HepG2 (cell line): ENCODE results near the gene YJEFN3. TPM values are rescaled to one million over a fixed set of nuclear protein-coding genes. Genes with fewer than 3 reads are reported as not detected.
A peak's percentile ranks its signal among the peaks of the same experiment; 100 is the strongest.

Experiments
- CHD4 ChIP-seq: fragments of 200-600 bp; sonication (generic); IDR thresholded peaks from 2 replicates; pipeline ENCODE4 v1.7.0; 2017; ENCODE audit warnings: mild to moderate bottlenecking, low read length, borderline replicate concordance
- HNF4A ChIP-seq: sonication (generic); formaldehyde crosslinking; IDR thresholded peaks from 2 replicates; pipeline ENCODE4 v1.4.0; 2020; ENCODE audit warnings: missing genetic modification reagents
- HNRNPK ChIP-seq: fragments of 200-400 bp; formaldehyde crosslinking; IDR thresholded peaks from 2 replicates; pipeline ENCODE4 v1.6.1; 2018; ENCODE audit warnings: low read length, low read depth, moderate library complexity, mild to moderate bottlenecking; ENCODE audit not compliant: poor library complexity, severe bottlenecking
- JUNB ChIP-seq: sonication (generic); formaldehyde crosslinking; IDR thresholded peaks from 2 replicates; pipeline ENCODE4 v1.8.0; 2022; ENCODE audit warnings: missing genetic modification reagents, mild to moderate bottlenecking, borderline replicate concordance
- MLLT10 ChIP-seq: sonication (generic); formaldehyde crosslinking; IDR thresholded peaks from 2 replicates; pipeline ENCODE4 v1.4.0; 2020; ENCODE audit warnings: missing genetic modification reagents
- NCOA1 ChIP-seq: sonication (generic); formaldehyde crosslinking; IDR thresholded peaks from 2 replicates; pipeline ENCODE4 v1.9.0; 2021; ENCODE audit warnings: missing genetic modification reagents
- NFKBIZ ChIP-seq: IDR thresholded peaks from 2 replicates; pipeline ENCODE4 v1.6.1; 2018; ENCODE audit warnings: missing genetic modification reagents, missing compliant biosample characterization
- PCBP2 ChIP-seq: fragments of 200-400 bp; formaldehyde crosslinking; optimal IDR thresholded peaks from 2 replicates; pipeline ENCODE3; 2018; ENCODE audit warnings: low read length, low read depth; ENCODE audit not compliant: poor library complexity, severe bottlenecking
- POGZ ChIP-seq: sonication (generic); formaldehyde crosslinking; IDR thresholded peaks from 2 replicates; pipeline ENCODE4 v1.4.0; 2020; ENCODE audit warnings: mild to moderate bottlenecking, missing genetic modification reagents
- SRSF9 ChIP-seq: fragments of 200-400 bp; formaldehyde crosslinking; IDR thresholded peaks from 2 replicates; pipeline ENCODE4 v1.6.1; 2018; ENCODE audit warnings: borderline replicate concordance, mild to moderate bottlenecking, low read depth, low read length; ENCODE audit not compliant: insufficient read depth, poor library complexity, severe bottlenecking
- ZNF253 ChIP-seq: sonication (generic); formaldehyde crosslinking; IDR thresholded peaks from 2 replicates; pipeline ENCODE4 v1.8.0; 2022; ENCODE audit warnings: mild to moderate bottlenecking, missing genetic modification reagents, borderline replicate concordance
- ZNF30 ChIP-seq: sonication (generic); formaldehyde crosslinking; IDR thresholded peaks from 2 replicates; pipeline ENCODE4 v1.5.0; 2020; ENCODE audit warnings: mild to moderate bottlenecking, missing genetic modification reagents
- ZNF326 ChIP-seq: sonication (generic); formaldehyde crosslinking; IDR thresholded peaks from 2 replicates; pipeline ENCODE4 v1.4.0; 2020; ENCODE audit warnings: missing genetic modification reagents, borderline replicate concordance
- ZNF343 ChIP-seq: sonication (generic); formaldehyde crosslinking; IDR thresholded peaks from 2 replicates; pipeline ENCODE4 v1.4.0; 2020; ENCODE audit warnings: mild to moderate bottlenecking, missing genetic modification reagents
- ZNF549 ChIP-seq: sonication (generic); formaldehyde crosslinking; IDR thresholded peaks from 2 replicates; pipeline ENCODE4 v1.5.0; 2020; ENCODE audit warnings: missing genetic modification reagents
- ZNF614 ChIP-seq: IDR thresholded peaks from 2 replicates; pipeline ENCODE4 v1.6.1; 2018; ENCODE audit warnings: missing biosample characterization, missing genetic modification reagents, inconsistent platforms, borderline replicate concordance
- ZNF816 ChIP-seq: sonication (generic); formaldehyde crosslinking; IDR thresholded peaks from 2 replicates; pipeline ENCODE4 v1.8.0; 2022; ENCODE audit warnings: missing genetic modification reagents, mild to moderate bottlenecking, borderline replicate concordance
- polyA plus RNA-seq, 8 experiments: library from polyadenylated mRNA; depleted of rRNA in 3 of 8; stranded (reverse) in 7 of 8; unstranded in 1 of 8; fragments of >200 nt; fragmentation: Illumina TruSeq in 4 of 8; extraction: Trizol in 4 of 8; gene quantifications; 2 replicates each; pipeline versions ENCODE4 v1.2.1 to v1.2.3, GENCODE V29; 2011 to 2016; ENCODE audit warnings: low read depth in 4 of 8, missing spikeins in 1 of 8, mixed read lengths in 1 of 8; ENCODE audit not compliant: insufficient read depth in 1 of 8
- total RNA-seq, 5 experiments: library from RNA; depleted of rRNA; stranded (reverse); fragments of >200 nt; fragmentation: Illumina TruSeq; extraction: Trizol; gene quantifications; 2 replicates each; pipeline ENCODE4 v1.2.3, GENCODE V29; 2016; ENCODE audit warnings: low read depth in 1 of 5
- TF ChIP-seq, protein P1 (sequence below): sonication (generic); formaldehyde crosslinking; IDR thresholded peaks from 2 replicates; pipeline ENCODE4 v1.4.0; 2020; ENCODE audit warnings: low read depth, mild to moderate bottlenecking, missing genetic modification reagents
- TF ChIP-seq, protein P2 (sequence below): sonication (generic); formaldehyde crosslinking; IDR thresholded peaks from 2 replicates; pipeline ENCODE4 v1.8.1; 2023; ENCODE audit warnings: mild to moderate bottlenecking, missing genetic modification reagents, borderline replicate concordance
- TF ChIP-seq, protein P3 (sequence below): sonication (generic); formaldehyde crosslinking; IDR thresholded peaks from 2 replicates; pipeline ENCODE4 v1.4.0; 2020; ENCODE audit warnings: missing genetic modification reagents, low read depth, mild to moderate bottlenecking, borderline replicate concordance
- TF ChIP-seq, protein P4 (sequence below): sonication (generic); formaldehyde crosslinking; IDR thresholded peaks from 2 replicates; pipeline ENCODE4 v1.8.0; 2023; ENCODE audit warnings: mild to moderate bottlenecking, missing genetic modification reagents
- TF ChIP-seq, protein P5 (sequence below): sonication (generic); formaldehyde crosslinking; IDR thresholded peaks from 2 replicates; pipeline ENCODE4 v1.4.0; 2020; ENCODE audit warnings: missing genetic modification reagents
- TF ChIP-seq, protein P6 (sequence below): sonication (generic); formaldehyde crosslinking; IDR thresholded peaks from 2 replicates; pipeline ENCODE4 v1.4.0; 2020; ENCODE audit warnings: mild to moderate bottlenecking, missing genetic modification reagents

The YJEFN3 gene
- total and polyA plus RNA-seq, 2 of the 13 experiments (the other 11 are each of a cell fraction or from before 2014, with no cell fraction given) = 0.89 to 4.0 TPM

DNA sequence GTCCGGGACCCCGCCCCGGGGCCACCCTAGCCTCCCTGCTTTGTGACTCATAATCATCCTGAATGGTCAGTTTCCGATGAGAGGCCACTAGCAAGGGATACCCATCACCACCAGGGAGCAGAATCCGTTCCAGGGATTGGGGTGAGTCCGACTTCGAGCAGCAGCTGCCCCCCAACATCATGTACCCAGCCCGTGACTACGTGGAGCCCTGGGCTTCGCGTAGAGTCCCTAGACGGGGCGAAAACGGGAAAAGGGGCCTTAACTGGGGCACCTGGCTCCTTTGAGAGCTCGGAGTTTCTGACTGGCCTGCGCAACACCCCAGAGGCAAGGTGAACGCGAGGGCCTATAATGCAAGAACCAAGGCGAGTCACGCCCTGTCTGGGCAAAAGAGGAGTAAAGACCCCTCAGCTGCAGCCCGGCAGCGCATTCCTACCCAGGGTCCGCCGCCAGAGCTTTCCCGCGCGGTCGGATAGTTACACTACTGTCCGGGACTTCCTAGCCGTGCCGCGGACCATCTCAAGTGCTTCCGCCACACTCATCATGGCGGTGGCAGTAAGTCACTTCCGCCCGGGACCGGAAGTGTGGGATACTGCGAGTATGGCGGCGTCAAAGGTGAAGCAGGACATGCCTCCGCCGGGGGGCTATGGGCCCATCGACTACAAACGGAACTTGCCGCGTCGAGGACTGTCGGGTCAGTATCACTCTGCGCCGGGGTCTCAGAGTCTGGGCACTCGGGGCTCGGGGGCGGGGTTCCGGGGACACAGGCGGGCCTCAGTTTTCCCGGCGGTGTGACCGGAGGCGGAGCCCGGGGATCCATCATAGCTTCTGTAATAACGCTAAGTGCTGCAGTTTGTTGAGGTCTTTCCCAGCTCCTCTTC lies 12.8 kb upstream of the YJEFN3 start, which contains the start of gene NDUFA13 (continued):
- TF ChIP-seq NCOA1 = no peak; the same call in 1 of the 2 replicates
- no peak for TF ChIP-seq ZNF343
- peak; percentile 63; the same call in 1 of the 2 replicates for TF ChIP-seq ZNF614 (CRISPR knock-in tag)
- TF ChIP-seq, protein P1, sequence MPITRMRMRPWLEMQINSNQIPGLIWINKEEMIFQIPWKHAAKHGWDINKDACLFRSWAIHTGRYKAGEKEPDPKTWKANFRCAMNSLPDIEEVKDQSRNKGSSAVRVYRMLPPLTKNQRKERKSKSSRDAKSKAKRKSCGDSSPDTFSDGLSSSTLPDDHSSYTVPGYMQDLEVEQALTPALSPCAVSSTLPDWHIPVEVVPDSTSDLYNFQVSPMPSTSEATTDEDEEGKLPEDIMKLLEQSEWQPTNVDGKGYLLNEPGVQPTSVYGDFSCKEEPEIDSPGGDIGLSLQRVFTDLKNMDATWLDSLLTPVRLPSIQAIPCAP = no peak
- no peak for TF ChIP-seq ZNF253 (CRISPR knock-in tag)
- peak; percentile 86; the same call in 1 of the 2 replicates for TF ChIP-seq NFKBIZ (CRISPR knock-in tag)
- no peak for TF ChIP-seq JUNB (CRISPR knock-in tag)
- TF ChIP-seq, protein P2, sequence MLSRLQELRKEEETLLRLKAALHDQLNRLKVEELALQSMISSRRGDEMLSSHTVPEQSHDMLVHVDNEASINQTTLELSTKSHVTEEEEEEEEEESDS (CRISPR knock-in tag) = no peak
- no peak for TF ChIP-seq PCBP2
- TF ChIP-seq ZNF549 = no peak
- no peak for TF ChIP-seq ZNF816 (CRISPR knock-in tag)
- TF ChIP-seq SRSF9 = no peak
- peak; percentile 73 for TF ChIP-seq POGZ (CRISPR knock-in tag)
- no peak for TF ChIP-seq MLLT10 (CRISPR knock-in tag)
- TF ChIP-seq, protein P3, sequence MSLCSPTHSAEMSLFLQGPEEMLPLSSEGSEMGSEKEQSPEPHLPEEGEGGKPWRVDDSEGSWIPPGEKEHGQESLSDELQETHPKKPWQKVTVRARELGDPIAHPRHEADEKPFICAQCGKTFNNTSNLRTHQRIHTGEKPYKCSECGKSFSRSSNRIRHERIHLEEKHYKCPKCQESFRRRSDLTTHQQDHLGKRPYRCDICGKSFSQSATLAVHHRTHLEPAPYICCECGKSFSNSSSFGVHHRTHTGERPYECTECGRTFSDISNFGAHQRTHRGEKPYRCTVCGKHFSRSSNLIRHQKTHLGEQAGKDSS (CRISPR knock-in tag) = peak; percentile 88; the same call in 1 of the 2 replicates
- no peak for TF ChIP-seq ZNF326 (CRISPR knock-in tag)
- TF ChIP-seq, protein P4, sequence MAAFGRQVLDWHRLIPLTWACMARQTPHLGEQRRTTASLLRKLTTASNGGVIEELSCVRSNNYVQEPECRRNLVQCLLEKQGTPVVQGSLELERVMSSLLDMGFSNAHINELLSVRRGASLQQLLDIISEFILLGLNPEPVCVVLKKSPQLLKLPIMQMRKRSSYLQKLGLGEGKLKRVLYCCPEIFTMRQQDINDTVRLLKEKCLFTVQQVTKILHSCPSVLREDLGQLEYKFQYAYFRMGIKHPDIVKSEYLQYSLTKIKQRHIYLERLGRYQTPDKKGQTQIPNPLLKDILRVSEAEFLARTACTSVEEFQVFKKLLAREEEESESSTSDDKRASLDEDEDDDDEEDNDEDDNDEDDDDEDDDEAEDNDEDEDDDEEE (CRISPR knock-in tag) = peak; percentile 92; the same call in 1 of the 2 replicates
- TF ChIP-seq CHD4 = no peak
- peak; percentile 8; the same call in 1 of the 2 replicates for TF ChIP-seq HNF4A (CRISPR knock-in tag)
- TF ChIP-seq ZNF30 (CRISPR knock-in tag) = no peak
- TF ChIP-seq, protein P5, sequence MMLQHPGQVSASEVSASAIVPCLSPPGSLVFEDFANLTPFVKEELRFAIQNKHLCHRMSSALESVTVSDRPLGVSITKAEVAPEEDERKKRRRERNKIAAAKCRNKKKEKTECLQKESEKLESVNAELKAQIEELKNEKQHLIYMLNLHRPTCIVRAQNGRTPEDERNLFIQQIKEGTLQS (CRISPR knock-in tag) = 0 out of 2 replicates have a peak, but pooled peaks have one; percentile 34
- TF ChIP-seq HNRNPK = no peak
- TF ChIP-seq, protein P6, sequence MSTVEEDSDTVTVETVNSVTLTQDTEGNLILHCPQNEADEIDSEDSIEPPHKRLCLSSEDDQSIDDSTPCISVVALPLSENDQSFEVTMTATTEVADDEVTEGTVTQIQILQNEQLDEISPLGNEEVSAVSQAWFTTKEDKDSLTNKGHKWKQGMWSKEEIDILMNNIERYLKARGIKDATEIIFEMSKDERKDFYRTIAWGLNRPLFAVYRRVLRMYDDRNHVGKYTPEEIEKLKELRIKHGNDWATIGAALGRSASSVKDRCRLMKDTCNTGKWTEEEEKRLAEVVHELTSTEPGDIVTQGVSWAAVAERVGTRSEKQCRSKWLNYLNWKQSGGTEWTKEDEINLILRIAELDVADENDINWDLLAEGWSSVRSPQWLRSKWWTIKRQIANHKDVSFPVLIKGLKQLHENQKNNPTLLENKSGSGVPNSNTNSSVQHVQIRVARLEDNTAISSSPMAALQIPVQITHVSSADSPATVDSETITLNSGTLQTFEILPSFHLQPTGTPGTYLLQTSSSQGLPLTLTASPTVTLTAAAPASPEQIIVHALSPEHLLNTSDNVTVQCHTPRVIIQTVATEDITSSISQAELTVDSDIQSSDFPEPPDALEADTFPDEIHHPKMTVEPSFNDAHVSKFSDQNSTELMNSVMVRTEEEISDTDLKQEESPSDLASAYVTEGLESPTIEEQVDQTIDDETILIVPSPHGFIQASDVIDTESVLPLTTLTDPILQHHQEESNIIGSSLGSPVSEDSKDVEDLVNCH (CRISPR knock-in tag) = no peak
